Gastroesophageal sphincter (tissue), 4 donors: ENCODE data around the gene ZNF576. TPM values are rescaled to one million over a fixed set of nuclear protein-coding genes. Genes with fewer than 3 reads are reported as not detected.
"Not testable (repeated sequence)": the region's sequence is repeated elsewhere in the genome, so short reads cannot be mapped to it uniquely, and the experiment has no call there.

Source experiments
- ATAC-seq: fragments of 150-250 bp; one replicate; pipeline ENCODE4 v1.9.1; 2016; ENCODE audit warnings: mild to moderate bottlenecking, moderate library complexity
- H3K27ac ChIP-seq, 4 donors: fragments of 200-600 bp; sonication (generic) in 3 of 4; 1 replicate in 3 of 4; 2 replicates in 1 of 4; pipeline ENCODE4 v1.5.1; 2016 to 2019
- H3K27me3 ChIP-seq: fragments of 200-600 bp; sonication (generic); one replicate; pipeline ENCODE4 v1.5.1; 2019
- H3K36me3 ChIP-seq, 2 donors: fragments of 200-600 bp; sonication (generic); one replicate each; pipeline ENCODE4 v1.5.1; 2019; ENCODE audit warnings: control low read depth in 1 of 2
- H3K4me1 ChIP-seq, 3 donors: fragments of 200-600 bp; sonication (generic); 1 replicate in 2 of 3; 2 replicates in 1 of 3; pipeline ENCODE4 v1.5.1; 2016 to 2019; ENCODE audit warnings: control low read depth in 2 of 3
- H3K4me3 ChIP-seq, 2 donors: fragments of 200-600 bp; sonication (generic); one replicate each; pipeline ENCODE4 v1.5.1; 2019; ENCODE audit warnings: mild to moderate bottlenecking in 1 of 2, moderate library complexity in 1 of 2
- H3K9me3 ChIP-seq, 3 donors: fragments of 200-600 bp; sonication (generic); one replicate each; pipeline ENCODE4 v1.5.1; 2017 to 2019; ENCODE audit warnings: control low read depth in 2 of 3
- EP300 ChIP-seq: sonication (generic); formaldehyde crosslinking; IDR thresholded peaks from one replicate; pipeline ENCODE4 v1.6.1; 2017; ENCODE audit warnings: antibody characterized with exemption, mild to moderate bottlenecking
- POLR2A ChIP-seq, 2 donors: fragments of 450-650 bp; IDR thresholded peaks; one replicate each; pipeline ENCODE4 v1.6.1; 2017; ENCODE audit warnings: antibody characterized with exemption in 2 of 2, mild to moderate bottlenecking in 2 of 2, moderate library complexity in 1 of 2
- POLR2AphosphoS5 ChIP-seq: sonication (generic); formaldehyde crosslinking; IDR thresholded peaks from one replicate; pipeline ENCODE4 v1.6.1; 2017; ENCODE audit warnings: antibody characterized with exemption
- WGBS, 2 donors: methylation state at CpG; one replicate each; pipeline ENCODE4 v1.1.5; 2018; ENCODE audit warnings: low coverage in 1 of 2; 5-methylcytosine and 5-hydroxymethylcytosine counted together
- total RNA-seq, 4 donors: library from RNA; depleted of rRNA; stranded (reverse); fragments of >200 nt; gene quantifications; one replicate each; pipeline ENCODE4 v1.1.0, GENCODE V29; 2016
- TF ChIP-seq, protein P1 (sequence below), 4 experiments: fragments of 200-600 bp in 2 of 4; fragments of 450-650 bp in 2 of 4; sonication (generic) in 1 of 4; IDR thresholded peaks; one replicate each; pipeline ENCODE4 v1.5.1; 2017 to 2019; ENCODE audit warnings: antibody characterized with exemption in 4 of 4, mild to moderate bottlenecking in 2 of 4, moderate library complexity in 2 of 4

The ZNF576 gene, protein sequence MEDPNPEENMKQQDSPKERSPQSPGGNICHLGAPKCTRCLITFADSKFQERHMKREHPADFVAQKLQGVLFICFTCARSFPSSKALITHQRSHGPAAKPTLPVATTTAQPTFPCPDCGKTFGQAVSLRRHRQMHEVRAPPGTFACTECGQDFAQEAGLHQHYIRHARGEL
- total RNA-seq: 10 to 100 TPM; 10.8 to 19.9 (median 14.2) TPM

DNA sequence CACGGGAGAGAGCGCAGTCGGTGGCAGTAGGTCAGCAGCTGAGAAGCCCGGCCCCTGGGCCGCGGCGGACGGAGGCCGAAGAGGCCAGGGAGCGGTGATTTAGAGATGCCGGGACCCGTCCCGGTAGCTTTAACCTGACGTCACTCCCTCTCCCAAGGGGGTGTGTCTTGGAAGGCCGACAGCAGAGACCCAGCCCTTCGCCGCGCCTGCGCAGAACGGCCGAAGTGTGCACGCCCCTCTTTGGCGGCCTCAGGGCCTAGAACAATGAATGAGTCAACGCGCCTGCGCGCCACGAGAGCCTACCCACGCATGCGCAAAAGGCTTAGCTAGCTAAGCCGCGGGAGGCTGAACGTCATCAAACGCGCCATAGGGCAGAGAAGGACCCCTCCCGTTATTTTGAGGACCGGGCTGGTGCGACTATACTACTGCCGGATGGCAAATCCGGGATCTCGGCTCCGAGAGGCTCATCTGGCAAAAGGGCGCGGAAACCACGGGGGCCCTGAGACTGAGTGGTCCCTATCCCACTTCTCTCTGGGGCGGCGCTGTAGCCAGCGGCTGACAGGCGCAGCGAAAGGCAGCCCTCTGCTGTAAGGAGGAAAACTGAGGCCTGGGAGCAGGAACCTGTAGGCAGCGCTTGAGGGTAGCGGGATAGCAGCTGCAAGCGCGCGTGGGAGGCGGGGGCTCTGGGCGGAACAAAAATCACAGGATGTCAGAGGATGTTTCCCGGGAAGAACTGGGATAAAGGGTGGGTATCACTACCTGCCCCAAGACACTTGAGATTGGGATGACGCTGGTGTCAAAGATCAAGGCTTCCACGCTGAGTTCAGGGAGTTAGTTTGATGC lies at the start of gene ZNF576, which contains the start of gene IRGQ:
ZNF576 (plus strand) TSS at position 597 of the 843 bp plus-strand sequence. CDS start 514 bp downstream, outside the sequence.
IRGQ (minus strand) TSS at position 136 of the 843 bp plus-strand sequence. CDS start 796 bp downstream, outside the sequence.
- Histone ChIP-seq H3K4me1 (peaks cover 5 to 52% (median 29%) of the 10 kb centered on the region in 3 donors), H3K27me3 (no peaks in the 10 kb centered on the region), H3K4me3 (peak within 1 kb of the TSS; percentile 56 to 63), H3K36me3 (peaks cover 0 to 62% of the 10 kb centered on the region in 2 donors), H3K9me3 (no peaks in the 10 kb centered on the region), H3K27ac (peak within 1 kb of the TSS; percentile 79 to 98 (median 94))
- peak; percentile 97 for ATAC-seq
- TF ChIP-seq EP300 (no peak), POLR2AphosphoS5 (peak; percentile 93), POLR2A (IDR thresholded peaks at IDR 0.05) (peak; percentile 67 to 68)
- TF ChIP-seq, protein P1, sequence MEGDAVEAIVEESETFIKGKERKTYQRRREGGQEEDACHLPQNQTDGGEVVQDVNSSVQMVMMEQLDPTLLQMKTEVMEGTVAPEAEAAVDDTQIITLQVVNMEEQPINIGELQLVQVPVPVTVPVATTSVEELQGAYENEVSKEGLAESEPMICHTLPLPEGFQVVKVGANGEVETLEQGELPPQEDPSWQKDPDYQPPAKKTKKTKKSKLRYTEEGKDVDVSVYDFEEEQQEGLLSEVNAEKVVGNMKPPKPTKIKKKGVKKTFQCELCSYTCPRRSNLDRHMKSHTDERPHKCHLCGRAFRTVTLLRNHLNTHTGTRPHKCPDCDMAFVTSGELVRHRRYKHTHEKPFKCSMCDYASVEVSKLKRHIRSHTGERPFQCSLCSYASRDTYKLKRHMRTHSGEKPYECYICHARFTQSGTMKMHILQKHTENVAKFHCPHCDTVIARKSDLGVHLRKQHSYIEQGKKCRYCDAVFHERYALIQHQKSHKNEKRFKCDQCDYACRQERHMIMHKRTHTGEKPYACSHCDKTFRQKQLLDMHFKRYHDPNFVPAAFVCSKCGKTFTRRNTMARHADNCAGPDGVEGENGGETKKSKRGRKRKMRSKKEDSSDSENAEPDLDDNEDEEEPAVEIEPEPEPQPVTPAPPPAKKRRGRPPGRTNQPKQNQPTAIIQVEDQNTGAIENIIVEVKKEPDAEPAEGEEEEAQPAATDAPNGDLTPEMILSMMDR (IDR thresholded peaks at IDR 0.05): peak in 3 of 4 experiments; percentile 10 to 27 (median 11)
- 0 to 3% methylated on average over 5 to 11 of the region's 60 CpGs for WGBS, 2 donors

DNA sequence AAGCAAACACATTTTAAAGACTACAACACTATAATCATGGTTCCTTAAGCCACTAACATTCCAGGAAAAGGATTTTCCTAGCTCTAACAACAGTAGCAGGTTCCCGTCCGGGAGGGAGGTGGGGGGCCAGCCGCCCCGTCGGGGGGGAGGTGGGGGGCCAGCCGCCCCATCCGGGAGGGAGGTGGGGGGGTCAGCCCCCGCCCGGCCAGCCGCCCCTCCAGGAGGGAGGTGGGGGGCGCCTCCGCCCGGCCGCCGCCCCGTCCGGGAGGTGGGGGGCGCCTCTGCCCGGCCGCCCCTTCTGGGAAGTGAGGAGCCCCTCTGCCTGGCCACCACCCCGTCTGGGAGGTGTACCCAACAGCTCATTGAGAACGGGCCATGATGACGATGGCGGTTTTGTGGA lies 48.5 kb upstream of the ZNF576 start:
- not testable (repeated sequence) for H3K27ac ChIP-seq, H3K27me3 ChIP-seq, H3K9me3 ChIP-seq, ATAC-seq, H3K4me3 ChIP-seq, H3K4me1 ChIP-seq
- WGBS, 2 donors: no CpG with 5 or more reads among the region's 24 CpGs
- peaks cover 0 to 92% of the 10 kb centered on the region in 2 donors for H3K36me3 ChIP-seq

DNA sequence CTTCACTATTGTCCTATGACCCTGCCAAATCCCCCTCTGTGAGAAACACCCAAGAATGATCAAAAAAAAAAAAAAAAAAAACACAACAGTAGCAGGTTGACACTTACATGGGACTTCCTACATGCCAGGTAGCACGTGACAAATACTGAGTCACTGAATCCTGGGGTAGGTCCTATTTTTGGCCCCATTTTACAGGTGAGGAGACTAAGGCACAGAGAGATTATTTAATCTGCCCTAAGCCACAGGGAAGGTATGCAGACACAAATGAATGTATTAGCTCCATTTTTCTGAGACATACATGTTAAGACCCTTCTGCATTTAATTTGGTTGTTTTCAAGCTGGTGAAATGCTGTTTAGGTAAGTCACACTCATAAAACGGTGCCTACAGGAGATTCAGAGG lies 47.7 kb upstream of the ZNF576 start:
- Histone ChIP-seq H3K9me3 (no peaks in the 10 kb centered on the region), H3K4me3 (no peak overlapping the region), H3K27ac (no peak overlapping the region), H3K4me1 (no peaks in the 10 kb centered on the region), H3K27me3 (no peaks in the 10 kb centered on the region), H3K36me3 (peaks cover 0 to 92% of the 10 kb centered on the region in 2 donors)
- no peak for TF ChIP-seq EP300
- 71 to 80% methylated on average over 1 of the region's 2 CpGs for WGBS, 2 donors
- no peak for ATAC-seq

DNA sequence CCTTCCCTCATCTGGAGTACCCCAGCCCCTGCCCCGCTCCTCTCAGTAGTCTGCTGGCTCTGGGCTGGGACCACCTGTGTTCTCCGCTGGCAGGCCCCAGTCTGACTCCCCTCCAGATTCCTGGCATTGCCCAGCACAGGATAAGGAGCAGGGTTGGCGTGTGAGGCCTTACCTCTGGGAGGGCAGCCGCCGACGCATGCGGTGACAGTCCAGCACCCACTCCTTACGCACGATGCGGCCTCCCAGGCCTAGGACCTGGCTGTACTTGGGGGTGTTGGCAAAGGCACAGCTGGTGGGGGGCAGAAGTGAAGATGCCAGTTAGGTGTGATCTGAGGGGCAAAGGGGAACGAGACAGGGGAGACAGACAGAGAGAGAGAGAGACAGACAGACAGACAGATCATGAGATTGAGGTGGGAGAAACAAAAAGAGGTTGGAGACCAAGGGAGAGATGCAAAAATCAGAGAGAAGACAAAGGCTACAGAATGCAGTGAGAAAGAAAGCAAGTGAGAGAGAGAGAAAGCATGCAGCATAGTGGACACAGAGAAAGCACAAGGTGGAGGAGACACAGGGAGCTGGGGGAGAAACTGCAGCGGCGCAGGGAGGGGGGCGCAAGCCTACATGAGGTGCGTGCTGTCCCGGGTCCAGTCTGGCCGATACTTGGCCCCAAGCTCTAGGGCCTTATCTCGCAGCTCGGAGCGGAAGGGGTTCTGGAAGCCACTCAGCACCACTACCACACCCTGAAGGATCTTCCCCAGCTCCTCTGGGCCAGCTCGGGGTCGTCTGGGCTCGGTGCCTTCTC lies 44.8 kb upstream of the ZNF576 start:
- peaks cover 0 to 95% of the 10 kb centered on the region in 2 donors for H3K36me3 ChIP-seq
- no peak overlapping the region for H3K4me3 ChIP-seq
- no peaks in the 10 kb centered on the region for H3K9me3 ChIP-seq
- no peaks in the 10 kb centered on the region for H3K27me3 ChIP-seq
- ATAC-seq: no peak
- no peak overlapping the region for H3K27ac ChIP-seq
- 0 to 87% methylated on average over 1 to 12 of the region's 23 CpGs for WGBS, 2 donors
- TF ChIP-seq POLR2AphosphoS5 (no peak), POLR2A (IDR thresholded peaks at IDR 0.05) (no peak), EP300 (no peak)
- TF ChIP-seq, protein P1 (IDR thresholded peaks at IDR 0.05): no peak
- H3K4me1 ChIP-seq: no peaks in the 10 kb centered on the region

DNA sequence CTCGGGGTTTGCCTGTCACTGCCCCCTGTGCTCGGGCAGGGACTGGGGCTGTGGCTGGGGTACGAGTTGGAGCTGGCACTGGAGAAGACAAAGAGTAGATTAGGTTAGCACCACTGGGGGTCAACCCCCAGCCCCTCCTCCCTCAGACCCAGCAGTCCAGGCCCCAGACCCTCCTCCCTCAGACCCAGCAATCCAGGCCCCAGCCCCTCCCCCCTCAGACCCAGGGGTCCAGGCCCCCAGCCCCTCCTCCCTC lies 44.3 kb upstream of the ZNF576 start:
- Histone ChIP-seq H3K27me3 (no peaks in the 10 kb centered on the region), H3K4me3 (no peak overlapping the region), H3K27ac (no peak overlapping the region), H3K4me1 (no peaks in the 10 kb centered on the region), H3K9me3 (no peaks in the 10 kb centered on the region), H3K36me3 (peaks cover 0 to 94% of the 10 kb centered on the region in 2 donors)
- TF ChIP-seq POLR2AphosphoS5: no peak
- TF ChIP-seq POLR2A (IDR thresholded peaks at IDR 0.05): no peak
- TF ChIP-seq EP300: no peak
- TF ChIP-seq, protein P1 (IDR thresholded peaks at IDR 0.05): no peak
- no CpG with 5 or more reads among the region's 3 CpGs for WGBS, 2 donors
- no peak for ATAC-seq
